ENCODE data around the gene DRD2.

Gene DRD2

GRCh38 chr11:113397212-113397611 lies 78.0 kb downstream of the DRD2 start:
- TF ChIP-seq CTCF (IDR thresholded peaks at IDR 0.05) = no peak

GRCh38 chr11:113396690-113397089 lies 78.5 kb downstream of the DRD2 start:
- no peak for TF ChIP-seq CTCF (IDR thresholded peaks at IDR 0.05)

- TF ChIP-seq CTCF (IDR thresholded peaks at IDR 0.05) = no peak
These were observed 79.3 kb downstream of the DRD2 start for GRCh38 chr11:113395782-113396336.

- no peak for TF ChIP-seq CTCF (IDR thresholded peaks at IDR 0.05)
These were observed 80.3 kb downstream of the DRD2 start for GRCh38 chr11:113394919-113395318.

GRCh38 chr11:113393501-113393985 lies 81.7 kb downstream of the DRD2 start:
- no peak for TF ChIP-seq CTCF (IDR thresholded peaks at IDR 0.05)

GRCh38 chr11:113392236-113392921 lies 82.8 kb downstream of the DRD2 start:
- no peak for TF ChIP-seq CTCF (IDR thresholded peaks at IDR 0.05)

- TF ChIP-seq CTCF (IDR thresholded peaks at IDR 0.05) = no peak
These were observed 85.9 kb downstream of the DRD2 start for GRCh38 chr11:113389272-113389671.
